Measurements from ENCODE around the gene EIF4G3.
A peak's percentile ranks its signal among the peaks of the same experiment; 100 is the strongest.
"Not testable (repeated sequence)": the region's sequence is repeated elsewhere in the genome, so short reads cannot be mapped to it uniquely, and the experiment has no call there.

Gene EIF4G3

GRCh38 chr1:21184276-21184675 is 7.6 kb upstream of the EIF4G3 start:
- DNase-seq: peak; percentile 61

DNA sequence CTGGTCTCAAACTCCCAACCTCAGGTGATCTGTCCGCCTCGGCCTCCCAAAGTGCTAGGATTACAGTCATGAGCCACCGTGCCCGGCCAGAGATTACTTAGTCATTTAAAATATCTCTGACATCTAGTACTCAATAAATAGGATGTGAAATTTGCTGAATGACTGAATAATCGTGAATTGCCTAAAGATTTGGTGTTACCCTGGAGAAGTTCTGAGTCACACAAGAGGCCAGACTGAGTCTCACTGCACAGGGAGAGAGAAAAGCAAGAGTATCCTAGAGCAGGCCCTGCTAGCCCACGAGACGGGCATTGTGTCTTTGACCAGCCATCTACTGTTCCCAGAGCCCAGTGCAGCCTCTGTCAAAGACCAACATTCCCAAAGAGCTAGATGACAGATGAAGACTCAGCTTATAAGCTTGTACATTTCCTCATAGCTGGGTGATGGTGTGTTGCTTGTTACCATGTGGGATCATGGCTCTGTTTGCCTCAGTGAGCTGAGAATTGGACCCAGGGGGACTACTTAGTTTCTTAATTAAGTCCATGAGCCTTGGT is 5.6 kb upstream of the EIF4G3 start:
- no peak for DNase-seq

GRCh38 chr1:21178271-21178670 is 1.6 kb upstream of the EIF4G3 start:
- DNase-seq: not testable (repeated sequence)

DNA sequence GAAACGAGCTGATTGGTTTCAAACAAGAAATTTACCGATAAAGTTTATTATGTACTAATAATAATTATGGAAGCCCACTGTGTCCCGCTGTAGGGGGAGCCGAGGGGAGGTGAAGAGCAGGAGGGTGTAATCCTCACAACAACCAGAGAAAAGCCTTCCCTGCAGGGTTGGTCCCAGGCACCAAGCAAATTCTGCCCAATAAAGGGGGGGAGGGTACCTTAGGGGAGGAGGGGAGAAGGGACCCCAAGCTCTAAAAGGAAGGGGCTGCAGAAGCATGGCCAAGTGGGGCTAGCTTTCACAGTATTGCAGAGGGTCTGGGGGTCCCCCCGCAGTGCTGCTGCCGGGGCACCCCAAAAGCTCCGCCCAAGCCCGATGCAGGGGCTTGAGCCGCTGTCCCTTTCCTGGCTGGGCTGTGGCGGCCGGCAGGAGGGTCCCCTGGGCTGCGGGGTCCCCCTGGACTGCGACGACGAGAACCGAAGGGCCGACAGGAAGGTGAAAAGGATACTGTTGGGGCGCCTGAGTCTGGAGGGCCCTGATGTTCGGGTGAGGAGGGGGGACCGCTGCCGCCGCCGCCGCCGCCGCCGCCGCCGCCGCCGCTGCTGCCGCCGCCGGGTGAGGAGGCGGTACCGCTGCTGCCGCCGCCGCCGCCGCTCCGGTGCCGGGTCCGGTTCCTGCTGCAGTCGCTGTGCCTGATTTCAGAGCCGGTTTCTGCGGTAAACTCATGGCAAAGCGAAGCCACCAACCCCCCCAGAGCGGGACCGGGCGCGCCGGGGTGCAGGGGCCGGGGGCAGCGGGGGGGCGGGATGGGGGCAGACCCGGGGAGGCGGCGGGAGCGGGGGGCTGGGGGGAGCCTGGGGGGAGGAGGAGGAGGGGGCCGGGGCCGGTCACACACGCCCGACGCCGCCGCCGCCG is 771 bp downstream of the EIF4G3 start:
- DNase-seq: no peak

GRCh38 chr1:21175324-21175669 is 1.4 kb downstream of the EIF4G3 start:
- peak; percentile 95 for DNase-seq

DNA sequence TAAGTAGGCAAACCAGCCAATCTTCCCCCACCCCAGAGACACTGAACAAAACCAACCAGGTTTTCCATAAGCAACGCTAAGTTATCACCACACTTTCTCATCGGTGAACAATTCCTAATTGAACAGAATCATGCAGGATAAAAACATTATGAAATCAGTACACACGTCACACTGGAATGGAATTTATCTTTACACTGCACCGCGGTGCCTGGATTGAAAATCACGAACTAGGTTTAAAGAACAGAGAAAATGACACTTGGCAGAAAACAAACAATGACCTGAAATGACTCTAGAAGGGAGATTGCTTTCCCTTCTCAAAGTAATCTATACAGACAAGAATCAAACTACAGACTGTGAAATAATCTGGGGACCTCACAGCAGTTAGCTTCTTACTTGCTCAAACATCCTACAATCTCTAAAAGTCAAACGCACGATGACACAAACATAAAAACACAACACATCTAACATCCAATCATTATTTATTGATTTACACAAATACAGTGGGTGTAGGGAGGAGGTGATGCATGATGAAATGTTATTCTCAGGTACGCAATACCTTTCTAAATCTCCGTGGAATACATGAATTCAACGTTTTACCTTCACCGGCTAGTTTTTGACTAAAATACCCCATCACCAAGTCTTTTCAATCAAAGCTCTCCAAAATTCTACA is 1.9 kb downstream of the EIF4G3 start:
- no peak for DNase-seq

DNA sequence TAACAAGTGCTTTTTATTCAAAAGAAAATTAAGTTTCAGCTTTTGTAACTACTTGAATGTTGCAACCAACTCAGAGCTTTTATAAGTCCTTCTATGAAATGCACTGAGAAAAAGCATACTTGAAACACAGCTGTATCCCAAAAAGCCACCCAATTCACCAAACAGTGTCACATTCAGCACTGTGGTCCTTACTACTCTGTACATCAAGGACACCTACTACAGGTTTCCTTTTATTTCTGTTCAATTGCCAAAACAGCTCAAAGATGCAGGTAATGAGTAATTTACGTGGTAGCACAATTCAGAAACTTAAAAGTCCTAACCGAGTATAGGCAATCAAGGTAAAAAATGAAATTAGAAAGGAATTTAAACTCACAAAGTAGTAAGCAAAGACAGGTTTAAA is 2.5 kb downstream of the EIF4G3 start:
- no peak for DNase-seq

DNA sequence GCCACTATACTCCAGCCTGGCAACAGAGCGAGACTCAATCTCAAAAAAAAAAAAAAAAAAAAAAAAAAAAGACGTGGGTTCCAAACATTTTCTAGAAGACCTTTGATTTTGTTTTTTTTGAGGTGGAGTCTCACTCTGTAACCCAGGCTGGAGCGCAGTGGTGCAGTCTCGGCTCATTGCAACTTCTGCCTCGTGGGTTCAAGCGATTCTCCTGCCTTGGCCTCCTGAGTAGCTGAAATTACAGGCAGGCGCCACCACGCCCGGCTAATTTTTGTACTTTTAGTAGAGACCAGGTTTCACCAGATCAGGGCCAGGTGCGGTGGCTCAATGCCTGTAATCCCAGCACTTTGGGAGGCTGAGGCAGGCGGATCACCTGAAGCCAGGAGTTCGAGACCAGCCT is 3.6 kb downstream of the EIF4G3 start:
- not testable (repeated sequence) for DNase-seq

- not testable (repeated sequence) for DNase-seq
Measured at GRCh38 chr1:21170837-21171236, 5.9 kb downstream of the EIF4G3 start.

GRCh38 chr1:21168444-21168843 is 8.3 kb downstream of the EIF4G3 start:
- DNase-seq: no peak

GRCh38 chr1:21165646-21166045 is 11.1 kb downstream of the EIF4G3 start:
- DNase-seq: peak; percentile 90

DNA sequence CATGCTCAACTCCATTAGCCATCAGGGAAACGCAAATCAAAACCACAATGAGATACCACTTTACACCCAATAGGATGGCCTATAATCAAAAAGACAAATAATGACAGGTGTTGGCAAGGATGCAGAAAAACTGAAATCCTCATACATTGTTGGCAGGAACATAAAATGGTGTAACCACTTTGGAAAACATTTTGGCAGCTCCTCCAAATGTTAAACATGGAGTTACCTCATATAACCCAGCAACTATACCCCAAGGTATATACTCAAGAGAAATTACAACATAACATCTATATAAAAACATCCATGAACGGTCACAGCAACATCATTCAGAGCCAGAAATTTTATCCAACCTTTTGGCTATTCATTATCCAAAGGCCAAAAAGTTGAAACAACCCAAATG is 11.6 kb downstream of the EIF4G3 start:
- no peak for DNase-seq

- no peak for DNase-seq
Measured at GRCh38 chr1:21164266-21164665, 12.4 kb downstream of the EIF4G3 start.

DNA sequence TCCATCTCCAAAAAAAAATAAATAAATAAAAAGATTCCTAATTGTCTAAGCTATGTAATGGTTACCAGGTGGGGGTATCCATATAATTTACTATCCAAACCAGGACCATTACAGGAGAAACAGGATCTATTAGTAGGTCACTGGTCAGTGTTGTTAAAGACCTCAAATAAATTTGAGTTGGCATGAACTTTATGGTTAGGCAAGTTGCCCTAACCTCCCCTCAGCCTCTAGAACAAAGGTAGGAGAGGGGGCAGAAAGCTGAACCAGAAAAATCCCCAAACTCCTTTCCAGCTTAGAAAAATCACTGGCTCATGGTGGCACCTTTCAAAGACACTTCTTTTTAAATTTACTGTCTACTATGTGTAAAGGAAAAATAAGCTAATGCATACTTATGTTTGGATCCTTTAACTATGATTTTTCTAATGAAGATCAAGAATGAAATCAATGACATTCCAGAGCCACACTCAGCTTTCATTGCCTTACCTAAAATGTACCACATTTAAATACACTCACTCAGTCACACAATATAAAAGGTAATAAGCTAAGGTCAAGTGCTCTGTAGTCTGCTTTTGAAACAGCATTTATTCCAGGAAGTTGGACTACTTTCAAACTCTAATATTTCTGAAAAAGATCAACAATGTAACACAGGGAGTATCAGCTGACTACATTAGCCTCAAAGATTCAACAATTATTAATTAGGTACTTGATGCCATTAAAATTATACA is 13.8 kb downstream of the EIF4G3 start:
- DNase-seq: no peak

DNA sequence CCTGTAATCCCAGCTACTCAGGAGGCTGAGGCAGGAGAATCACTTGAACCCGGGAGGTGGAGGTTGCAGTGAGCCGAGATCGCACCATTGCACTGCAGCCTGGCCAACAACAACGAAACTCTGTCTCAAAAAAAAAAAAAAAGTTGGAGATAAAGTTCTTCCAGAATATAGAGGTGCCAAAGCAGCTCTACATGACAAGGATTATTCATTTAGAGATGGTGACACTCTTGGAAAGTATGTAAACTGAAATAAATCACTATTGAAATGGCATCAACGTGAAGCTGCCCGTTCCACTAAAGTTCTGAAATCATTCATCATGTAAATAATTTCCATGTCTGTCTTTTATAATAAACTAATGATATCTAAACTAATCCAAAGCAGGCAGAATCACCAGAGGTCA is 14.9 kb downstream of the EIF4G3 start:
- DNase-seq: no peak

DNA sequence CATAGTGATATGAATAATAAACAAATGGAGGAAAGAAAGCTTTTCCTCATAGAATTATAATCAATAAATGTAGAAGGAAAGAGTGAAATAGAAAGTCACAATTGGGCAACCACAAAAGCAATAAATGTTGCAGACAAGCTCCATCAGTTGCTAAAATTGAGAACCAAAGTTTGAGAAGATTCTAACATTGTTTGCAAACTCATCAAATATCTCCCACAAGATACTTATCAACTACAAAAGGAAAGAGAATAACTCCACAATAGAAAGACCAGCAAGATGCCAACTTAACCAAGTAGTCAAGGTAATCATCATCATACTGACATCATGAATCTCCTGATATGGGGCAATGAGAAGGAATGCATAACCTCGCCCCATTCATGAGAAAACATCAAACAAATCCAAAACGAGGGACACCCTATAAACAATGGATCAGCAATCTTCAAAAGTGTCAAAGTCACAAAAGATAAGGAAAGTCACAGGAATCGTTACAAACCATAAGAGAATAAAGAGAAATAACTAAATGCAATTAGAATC is 16.4 kb downstream of the EIF4G3 start:
- no peak for DNase-seq

GRCh38 chr1:21157868-21158267 is 18.8 kb downstream of the EIF4G3 start:
- no peak for DNase-seq

- DNase-seq: peak; percentile 63
Measured at GRCh38 chr1:21157054-21157453, 19.6 kb downstream of the EIF4G3 start.

GRCh38 chr1:21156019-21156418 is 20.7 kb downstream of the EIF4G3 start:
- peak; percentile 18 for DNase-seq

GRCh38 chr1:21154717-21155116 is 22.0 kb downstream of the EIF4G3 start:
- no peak for DNase-seq

- DNase-seq: no peak
Measured at GRCh38 chr1:21153388-21153787, 23.3 kb downstream of the EIF4G3 start.

DNA sequence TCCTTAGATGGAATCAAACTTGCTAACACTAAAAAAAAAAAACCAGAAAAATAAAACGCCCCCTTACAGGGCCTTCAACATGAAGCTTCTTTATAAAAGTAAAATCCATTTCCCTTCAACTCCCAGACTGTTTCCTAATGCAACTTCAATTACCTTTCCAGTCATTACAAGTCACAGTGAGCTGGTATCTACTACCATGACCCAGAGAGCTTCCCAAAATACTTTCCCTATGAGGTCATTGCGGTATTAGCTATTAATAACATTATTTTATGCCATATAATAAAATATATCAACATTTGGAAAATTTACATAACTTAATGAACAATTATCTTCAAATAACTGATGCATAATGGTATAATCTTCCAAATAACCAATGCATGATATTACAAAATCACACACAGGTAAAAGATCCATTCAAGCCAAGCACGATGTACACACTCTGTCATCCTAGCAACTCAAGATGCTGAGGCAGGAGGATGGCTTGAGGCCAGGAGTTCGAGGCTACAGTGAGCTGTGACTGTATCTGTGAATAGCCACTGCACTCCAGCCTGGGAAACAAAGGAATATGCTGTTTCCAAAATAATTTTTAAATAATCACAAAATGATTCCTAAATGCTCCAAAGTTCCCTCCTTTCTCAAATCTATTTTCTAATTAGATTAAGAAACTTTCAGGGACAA is 24.1 kb downstream of the EIF4G3 start:
- no peak for DNase-seq

Data from MV-4-11 (cell line).